Esophagus squamous epithelium (tissue), 4 donors: Measurements from ENCODE around the gene MLKL.

Experiments used
- CTCF ChIP-seq, 6 experiments: fragments of 450-650 bp in 4 of 6; fragments of 200-600 bp in 2 of 6; sonication (generic) in 2 of 6; IDR thresholded peaks; one replicate each; pipeline ENCODE4 v1.5.1; 2016 to 2019; ENCODE audit warnings: antibody characterized with exemption in 6 of 6, mild to moderate bottlenecking in 4 of 6, moderate library complexity in 4 of 6
- POLR2A ChIP-seq, 4 donors: fragments of 450-650 bp; IDR thresholded peaks; one replicate each; pipeline ENCODE4 v1.6.1; 2017; ENCODE audit warnings: antibody characterized with exemption in 4 of 4, mild to moderate bottlenecking in 4 of 4, moderate library complexity in 3 of 4

GRCh38 chr16:74727903-74728302 lies 27.2 kb upstream of the MLKL start:
- TF ChIP-seq CTCF (IDR thresholded peaks at IDR 0.05) (no peak), POLR2A (IDR thresholded peaks at IDR 0.05) (no peak)
